HG02678 (cell line): ENCODE measurements around the gene LYVE1.

Experiments
- ATAC-seq: cut with Tn5 transposase; IDR thresholded peaks from one replicate; pipeline ENCODE4 v1.9.1; 2021; ENCODE audit warnings: mild to moderate bottlenecking, moderate library complexity; ENCODE audit not compliant: unreplicated experiment

LYVE1 gene

DNA sequence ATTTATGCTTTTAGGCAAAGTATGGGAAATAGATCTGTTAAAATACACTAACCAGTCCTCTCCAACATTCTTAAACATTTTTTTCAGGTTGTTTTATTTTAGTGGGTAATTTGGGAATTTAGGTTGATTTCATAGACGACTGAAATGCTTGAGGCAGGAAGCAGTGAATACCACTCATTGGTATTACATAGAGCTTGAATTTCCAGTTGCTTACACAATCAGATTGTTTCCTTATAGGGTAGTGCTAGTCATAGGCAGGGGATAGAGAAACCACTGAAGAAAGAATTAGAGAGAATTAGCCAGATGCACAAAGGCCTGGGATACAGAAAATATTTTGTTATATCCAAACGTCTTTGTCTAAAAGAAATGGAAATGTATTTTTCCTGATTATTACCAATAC, 23.9 kb upstream of the LYVE1 start:
- ATAC-seq, result no peak

DNA sequence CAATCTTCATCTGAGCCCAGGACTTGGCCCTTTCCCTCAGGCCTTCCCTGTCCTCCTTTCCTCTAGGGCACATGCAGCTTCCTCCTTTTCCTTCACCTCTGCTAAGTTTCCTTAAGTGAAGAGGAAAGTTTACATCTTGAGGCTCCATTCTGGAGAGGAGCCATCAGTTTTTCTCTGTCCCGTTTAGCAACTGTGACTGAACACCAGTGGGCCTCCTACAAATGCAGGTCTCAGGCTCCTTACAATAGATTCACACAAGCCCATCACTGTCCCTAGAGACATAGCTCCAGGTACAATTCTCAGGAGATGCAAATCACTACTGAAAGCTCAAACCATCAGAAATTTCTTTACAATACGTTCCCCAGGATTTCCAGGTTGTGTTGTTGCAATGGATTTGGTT, 23.3 kb upstream of the LYVE1 start:
- ATAC-seq, result no peak

DNA sequence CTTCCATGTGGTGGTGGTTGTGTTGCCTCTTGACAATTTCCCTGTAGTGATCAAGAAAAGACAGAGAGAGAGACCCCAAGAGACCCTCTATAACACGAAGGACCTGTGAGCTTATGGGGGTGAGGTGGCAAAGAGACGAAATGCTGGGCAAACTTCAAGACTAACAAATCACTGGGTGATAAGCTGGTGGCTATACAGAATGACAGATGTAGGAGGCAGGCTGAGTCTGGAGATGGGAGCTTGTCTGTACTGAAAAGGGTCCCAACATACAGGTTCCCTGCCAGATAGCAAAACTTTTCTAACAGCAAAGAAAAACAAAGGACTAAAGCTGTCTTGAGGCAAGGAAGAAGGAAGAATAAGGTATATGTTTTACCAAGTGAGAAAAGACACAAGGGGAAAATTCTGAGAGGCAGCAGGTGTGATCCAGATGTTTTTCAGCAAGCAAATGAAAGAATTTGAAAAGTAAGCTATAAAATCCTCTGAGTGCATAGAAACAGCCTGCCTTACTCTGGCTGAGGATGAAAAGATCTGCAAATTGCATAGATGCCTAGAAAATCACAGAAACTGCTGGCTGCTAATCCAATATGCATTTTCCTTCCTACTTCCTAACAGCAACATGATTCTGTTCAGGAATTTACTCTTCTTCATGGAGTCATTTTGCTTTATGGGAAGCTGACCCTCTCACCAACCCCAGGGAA, 21.9 kb upstream of the LYVE1 start:
- ATAC-seq, result no peak

DNA sequence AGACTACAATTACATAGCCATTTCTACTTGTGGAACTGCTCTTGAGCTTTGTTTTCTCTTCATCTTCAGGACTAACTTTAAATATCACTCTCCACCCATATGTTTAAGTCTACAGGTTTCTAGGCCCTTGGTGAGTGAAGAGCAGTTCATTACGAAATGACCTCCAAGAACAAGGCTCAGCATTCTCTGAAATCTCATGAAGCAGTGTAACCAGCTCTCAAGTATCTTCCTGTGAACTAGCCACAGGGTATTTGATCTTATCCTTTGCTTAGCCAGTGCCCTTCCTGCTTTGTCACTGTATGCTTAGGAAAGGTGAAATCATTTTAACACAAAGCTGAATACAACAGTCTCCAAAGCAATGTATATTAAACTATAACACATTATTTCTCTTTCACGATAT, 20.4 kb upstream of the LYVE1 start:
- no peak for ATAC-seq

DNA sequence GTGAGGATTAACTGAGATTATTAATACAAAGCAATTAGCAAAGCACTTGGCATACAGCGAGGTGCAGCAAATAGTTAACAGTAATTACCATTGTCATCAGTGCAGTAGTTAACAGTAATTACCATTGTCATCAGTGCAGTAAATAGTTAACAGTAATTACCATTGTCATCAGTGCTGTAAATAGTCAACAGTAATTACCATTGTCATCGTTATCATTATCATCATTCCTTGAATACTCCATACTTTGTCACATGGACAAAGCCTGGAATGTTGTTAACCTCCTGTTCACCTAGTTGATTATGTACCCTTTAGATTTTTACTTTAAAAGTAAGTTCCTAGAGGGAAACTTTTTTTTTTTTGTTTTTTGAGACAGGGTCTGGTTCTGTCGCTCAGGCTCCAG, 19.5 kb upstream of the LYVE1 start:
- no peak for ATAC-seq

DNA sequence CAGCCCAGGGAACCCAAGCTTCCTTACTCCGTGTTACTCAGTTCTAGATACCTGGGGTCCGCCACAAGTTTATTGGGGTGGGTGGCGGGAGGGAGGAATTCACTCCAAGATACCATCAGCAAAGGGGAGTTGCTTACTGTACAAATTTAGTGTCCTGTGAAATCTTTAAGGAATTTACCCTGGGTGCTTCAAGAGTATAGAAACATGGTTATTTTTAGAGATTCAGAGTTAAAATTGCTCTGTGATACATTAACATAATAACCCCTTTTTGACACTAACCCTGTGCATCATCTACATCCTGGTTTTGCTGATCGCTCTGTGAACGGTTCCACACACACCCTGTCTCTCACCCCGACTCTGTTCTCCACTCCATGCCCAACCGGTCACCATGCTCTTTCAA, 18.9 kb upstream of the LYVE1 start:
- ATAC-seq, result no peak

DNA sequence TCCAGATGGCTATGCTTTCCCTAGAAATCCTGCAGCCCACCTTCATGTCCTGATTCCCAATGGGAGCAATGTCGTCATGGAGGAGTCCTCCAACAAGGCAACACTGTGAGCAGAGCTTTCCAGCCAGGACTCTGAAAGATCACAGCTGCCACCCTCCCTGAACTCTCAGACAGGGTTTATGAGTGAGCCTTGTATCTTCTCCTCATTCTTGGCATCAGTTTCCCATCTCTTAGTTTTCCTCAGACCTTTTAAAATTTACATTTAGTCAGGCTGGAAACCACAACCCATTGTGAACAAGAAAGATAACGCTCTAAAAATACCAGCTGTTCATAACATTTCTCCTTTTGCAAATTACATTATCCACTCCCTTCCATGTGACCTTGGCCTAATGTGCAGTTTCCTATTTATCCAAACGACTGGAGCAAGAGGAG, 15.6 kb upstream of the LYVE1 start:
- no peak for ATAC-seq

DNA sequence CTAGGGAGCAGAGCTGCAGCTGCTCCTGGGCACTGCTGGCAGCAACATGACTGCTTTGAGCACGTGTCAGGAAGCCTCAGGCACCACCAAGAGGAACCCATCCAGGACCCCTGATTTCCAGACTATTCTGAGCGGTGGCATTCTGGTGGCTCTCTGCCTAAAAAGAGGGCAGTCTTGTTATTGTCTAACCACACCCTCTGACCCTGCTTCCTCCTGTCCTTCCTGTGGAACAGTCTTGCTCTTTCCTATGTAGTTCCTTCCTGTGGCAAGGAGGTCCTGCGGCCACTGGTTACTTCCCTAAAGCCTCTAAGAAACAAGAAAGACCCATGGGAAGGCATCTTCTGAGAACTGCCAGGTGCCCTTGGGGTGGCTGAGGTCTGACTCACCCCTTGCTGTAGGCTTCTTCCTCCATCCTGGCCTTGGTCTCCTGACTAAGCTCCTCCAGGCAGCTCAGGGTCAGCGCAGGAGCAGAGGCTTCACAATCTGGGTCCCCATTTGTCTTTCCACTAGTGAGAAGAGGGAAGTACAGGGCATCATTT, 13.1 kb upstream of the LYVE1 start:
- ATAC-seq, result no peak

DNA sequence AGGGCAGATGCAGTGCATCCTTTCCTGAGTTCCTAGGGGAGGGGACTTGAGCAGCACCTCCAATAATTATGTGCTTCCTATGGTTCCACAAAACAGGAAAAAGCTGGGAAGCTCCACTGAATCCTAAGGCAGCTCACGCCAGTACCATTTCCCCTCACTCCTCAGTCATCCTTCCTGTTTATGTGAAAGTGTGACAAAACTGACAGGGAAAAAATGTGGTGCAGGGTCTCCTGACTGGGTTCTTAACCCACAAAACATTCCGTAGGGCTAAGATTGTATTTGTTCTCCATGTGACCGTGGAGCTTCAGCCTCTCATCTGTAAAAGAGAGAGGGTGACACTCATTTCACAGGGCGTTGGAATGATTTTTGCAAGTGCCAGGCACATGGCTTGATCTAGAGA, 12.2 kb upstream of the LYVE1 start:
- no peak for ATAC-seq

DNA sequence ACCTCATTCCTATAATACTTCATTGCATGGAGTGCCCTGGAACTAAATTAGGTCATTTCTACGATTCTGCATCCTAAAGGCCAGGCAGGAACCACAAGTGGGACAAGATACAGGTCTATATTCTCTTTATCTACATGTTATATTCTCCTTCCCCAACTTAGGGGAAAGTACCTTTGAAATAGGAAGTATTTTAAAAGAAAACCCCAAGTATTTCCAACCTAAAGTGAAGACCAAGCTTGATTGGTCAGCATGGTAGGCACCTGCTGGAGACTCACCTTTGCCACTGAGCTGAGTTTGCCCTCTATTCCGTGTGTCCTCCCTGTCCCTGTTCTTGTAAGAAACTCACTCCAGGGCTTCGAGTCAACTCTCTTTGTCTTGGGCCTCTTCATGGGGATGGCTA, 11.2 kb upstream of the LYVE1 start:
- no peak for ATAC-seq

DNA sequence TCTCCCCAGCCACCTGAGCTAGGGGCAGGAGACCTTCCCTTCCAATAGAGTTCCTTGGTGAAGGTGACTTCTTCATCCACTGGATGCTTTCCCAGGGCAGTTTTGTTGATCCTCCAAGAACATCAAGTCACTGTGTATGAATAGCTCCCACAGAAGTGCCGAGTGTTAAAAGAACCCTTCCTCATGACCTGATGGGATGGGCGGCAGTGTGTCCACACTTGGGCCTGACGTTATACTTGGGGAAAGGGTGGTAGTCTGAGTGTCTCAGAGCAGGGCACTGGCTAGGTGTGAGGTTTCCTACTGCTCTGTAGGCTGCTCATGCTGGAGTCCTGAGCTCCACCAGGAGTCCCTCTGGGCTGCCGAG, 7.6 kb upstream of the LYVE1 start:
- ATAC-seq, result no peak

DNA sequence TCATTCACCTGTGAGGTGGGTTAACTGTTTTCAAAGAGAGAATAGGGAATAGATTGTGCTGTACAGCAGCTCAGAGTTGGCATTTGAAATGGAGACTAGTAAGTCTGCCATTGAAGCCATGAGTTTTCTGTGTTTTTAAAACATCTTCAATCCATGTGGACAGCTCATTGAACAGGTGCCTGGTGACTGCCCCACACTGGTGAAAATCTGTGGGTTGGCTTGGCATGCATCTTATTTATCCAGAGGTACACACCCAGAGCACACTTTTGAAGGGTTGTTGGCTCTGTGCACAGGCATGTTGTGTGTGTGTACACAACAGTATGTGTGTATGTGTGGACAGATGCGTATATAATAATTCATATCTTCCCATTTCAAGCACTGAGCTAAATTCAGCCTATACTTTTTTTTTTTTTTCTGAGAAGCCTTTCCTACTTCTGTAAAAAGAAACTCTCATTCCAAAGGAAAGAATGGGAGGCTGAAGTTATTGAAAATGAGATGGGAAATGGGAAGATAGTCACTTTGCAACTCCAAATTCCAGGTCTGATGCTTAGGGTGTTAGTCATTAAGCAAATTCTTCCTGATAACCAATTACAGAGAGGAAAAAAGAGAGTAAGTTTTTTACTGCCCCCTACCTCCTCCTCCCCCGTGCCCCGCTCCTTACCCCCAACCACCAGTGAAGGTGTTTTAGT, 7.0 kb upstream of the LYVE1 start:
- ATAC-seq, result no peak

DNA sequence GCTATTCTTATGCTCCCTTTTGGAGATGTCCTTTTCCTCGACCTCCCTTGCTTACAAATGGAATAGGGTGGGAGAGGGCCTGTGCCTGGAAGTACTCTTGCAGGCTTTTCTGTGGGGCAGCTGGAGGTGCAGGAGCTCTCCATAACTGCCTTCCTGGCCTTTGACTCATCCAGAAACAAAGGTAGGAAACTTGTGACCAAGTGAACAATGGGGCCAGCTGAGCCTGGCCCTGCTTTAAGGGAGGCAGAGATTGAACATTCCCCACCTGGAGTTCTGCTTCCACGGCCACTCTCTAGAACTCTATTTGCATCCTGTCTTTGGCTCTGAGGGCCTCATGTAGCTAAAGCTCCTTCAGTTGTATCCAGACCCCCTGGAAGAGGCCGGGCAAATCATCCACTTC, 5.1 kb upstream of the LYVE1 start:
- ATAC-seq, result no peak

DNA sequence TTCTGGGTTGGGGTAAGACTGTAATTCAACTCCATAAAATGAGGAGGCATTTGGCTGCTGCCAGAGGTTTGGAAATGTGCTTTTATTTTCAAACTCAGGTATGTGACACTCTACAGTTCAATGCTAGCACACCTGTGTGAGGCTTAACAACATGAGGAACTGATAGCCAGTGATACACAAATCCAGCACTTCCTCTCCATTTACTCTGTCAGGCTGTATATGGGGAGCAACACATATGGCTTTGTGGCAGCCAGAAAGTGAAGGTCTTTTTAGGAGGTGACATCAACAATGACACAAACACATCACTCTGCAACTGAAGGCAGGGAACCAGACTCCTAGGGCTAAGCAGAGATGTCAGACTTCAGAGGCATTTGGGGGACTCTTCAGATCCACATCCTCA, 4.6 kb upstream of the LYVE1 start:
- no peak for ATAC-seq

DNA sequence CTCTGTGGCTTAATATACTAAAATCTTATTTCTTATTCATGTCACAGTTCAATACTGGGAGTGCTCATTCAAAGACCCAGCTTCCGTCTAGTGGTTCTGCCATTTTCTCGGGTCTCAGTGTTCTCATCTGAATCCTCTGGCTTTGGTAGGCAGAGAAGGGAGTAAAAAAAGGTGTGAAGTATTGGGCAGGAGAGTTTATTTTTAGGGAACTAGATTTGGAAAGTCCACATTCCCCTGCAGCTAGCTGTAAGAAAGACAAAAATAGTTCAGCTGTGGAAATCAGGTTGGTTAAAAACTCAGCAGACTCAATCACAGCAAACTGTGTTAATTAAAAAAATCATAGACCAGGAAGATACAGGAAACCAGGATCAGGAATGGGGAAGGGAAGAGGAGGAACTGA, 4.1 kb upstream of the LYVE1 start:
- ATAC-seq, result no peak

DNA sequence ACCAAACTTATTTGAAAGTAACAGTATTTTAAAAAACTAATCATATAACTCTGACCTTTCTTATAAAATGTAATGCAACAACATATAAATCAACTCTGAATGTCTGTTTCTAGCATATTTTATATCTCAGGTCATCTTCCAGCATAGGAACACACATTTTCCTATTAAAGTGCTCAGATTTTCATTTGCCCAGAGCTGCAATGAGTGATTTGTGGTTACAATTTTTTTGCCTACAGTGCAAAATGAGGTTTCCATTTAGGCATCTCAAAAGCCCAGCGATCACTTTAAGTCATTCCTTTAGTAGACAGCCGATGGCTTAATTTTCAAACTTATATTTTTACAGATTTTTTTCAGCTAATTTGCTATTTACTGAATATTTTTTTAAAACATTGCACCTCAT, 1.0 kb downstream of the LYVE1 start:
- no peak for ATAC-seq

DNA sequence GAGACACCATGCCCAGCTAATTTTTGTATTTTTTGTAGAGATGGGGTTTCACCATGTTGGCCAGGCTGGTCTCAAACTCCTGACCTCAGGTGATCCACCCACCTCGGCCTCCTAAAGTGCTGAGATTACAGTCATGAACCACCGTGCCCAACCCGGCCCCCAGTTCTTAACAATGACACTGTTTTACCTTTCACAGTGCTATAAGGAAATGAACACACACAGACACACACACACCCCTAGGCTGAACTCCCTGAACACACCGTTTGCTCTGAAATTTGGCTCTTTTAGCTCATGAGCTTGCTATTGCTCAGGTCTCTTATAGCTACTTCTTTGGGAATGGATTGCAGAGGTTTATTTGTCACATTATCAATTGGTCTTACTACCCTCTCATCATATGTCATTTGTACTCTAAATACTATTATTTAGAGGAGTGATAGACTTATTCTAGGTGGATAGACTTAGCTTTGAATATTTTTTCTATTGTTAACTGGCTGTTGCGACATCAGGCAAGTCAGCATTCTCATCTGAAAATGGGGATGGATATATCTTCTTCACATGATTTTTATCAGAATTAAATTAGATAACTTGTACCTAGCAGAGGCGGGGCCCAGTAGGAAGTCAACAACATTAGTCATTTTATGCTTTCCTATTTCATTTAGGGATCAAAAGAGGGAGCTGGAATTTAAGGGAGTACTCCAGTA, 2.1 kb downstream of the LYVE1 start:
- no peak for ATAC-seq

DNA sequence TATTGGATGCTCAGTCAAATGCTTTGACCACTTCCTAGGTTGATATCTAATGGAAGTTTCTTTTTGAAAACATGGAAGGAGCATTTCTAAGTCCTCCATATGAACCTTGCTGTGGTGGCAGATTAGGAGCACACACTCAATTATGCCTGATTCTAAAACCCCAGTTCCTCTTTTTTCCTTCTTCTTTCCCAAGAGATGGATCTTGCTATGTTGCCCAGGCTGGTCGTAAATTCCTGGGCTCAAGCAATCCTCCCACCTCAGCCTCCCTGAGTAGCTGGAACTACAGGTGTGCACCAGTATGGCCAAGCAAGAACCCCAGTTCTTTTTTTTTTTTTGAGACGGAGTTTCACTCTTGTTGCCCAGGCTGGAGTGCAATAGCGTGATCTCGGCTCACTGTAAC, 3.0 kb downstream of the LYVE1 start:
- ATAC-seq, result no peak

DNA sequence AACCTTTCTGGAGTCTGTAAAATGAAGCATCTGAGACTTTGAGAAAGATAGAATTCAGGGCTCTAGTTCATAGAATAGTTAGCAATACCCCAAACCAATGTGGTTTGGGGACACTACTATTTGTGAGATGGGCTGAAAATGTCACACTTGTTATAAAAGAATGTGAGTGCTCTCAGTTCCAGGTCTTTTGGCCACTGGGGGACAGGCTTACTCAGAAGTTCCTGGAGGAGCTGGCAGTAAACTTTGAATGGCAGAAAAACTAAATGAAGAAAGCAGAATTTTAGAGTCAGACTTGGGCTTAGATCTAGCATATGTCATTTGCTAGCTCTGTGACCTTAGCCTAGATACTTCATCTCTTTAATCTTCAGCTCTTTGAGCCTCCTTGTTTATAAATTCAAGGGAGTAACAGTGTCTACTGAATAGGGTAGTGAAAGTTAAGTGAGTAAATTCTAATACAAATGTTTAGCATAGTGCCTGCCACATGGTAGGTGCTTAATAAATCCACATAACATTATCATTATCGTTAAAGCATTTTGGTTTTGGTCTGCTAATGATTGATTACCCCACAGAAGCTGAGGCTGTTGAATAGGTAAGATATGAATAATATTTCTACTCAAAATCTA, 3.7 kb downstream of the LYVE1 start:
- ATAC-seq, result no peak

DNA sequence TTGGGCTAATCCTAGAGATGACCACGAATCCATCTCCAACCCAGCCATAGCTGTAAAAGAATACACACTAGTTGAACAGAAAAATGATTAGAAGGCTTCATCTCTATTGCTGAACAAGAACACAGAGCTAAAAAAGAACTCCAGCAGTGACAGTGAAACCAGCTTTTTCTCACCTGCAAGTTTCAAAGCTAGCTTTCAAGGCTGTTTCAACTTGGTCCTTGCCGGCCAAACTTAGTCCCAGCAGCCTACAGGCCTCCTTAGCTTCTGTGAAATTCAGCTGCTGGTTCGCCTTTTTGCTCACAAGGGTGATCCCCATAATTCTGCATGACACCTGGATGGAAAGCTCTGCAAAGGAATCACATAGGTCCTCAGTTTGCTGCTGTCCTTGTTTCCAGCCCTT, 4.4 kb downstream of the LYVE1 start:
- ATAC-seq, result no peak

DNA sequence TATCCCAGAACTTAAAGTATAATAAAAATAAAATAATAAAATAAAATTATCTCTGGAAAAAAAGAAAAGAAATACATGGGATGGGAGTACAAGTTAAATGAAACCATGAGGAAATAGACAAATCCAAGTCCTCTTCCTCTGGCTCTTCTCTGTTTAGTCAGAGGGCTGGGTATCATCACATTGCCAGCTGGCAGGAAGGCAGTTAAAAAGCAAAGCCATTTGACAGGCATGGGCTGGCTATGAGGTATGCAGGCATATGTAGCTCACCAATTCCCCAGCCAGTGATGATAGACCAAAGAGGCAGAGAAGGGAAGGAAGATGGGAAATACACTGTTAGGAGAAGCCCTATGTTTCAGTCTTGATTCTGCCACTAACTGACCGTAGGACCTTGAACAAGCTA, 6.5 kb downstream of the LYVE1 start:
- ATAC-seq, result no peak
